HEK293T (cell line): Measurements from ENCODE around the gene AGPAT1.

ENCODE experiments used
- CTCF ChIA-PET: fragments of 350-600 bp; formaldehyde crosslinking; extraction: SDS; loops from one replicate; lab custom pipeline; 2021; ENCODE audit warnings: antibody characterized with exemption, inconsistent platforms; lab: Yijun Ruan, JAX
- POLR2A ChIA-PET: fragments of 350-600 bp; formaldehyde crosslinking; extraction: SDS; loops from one replicate; lab custom pipeline; 2020; ENCODE audit warnings: antibody characterized with exemption, inconsistent platforms; lab: Yijun Ruan, JAX
- DNase-seq: peaks from one replicate; pipeline ENCODE4 v3.0.0; 2012; ENCODE audit warnings: mixed read lengths; ENCODE audit errors: extremely low spot score
- ARNT ChIP-seq: fragments of 450-650 bp; IDR thresholded peaks from 2 replicates; pipeline ENCODE4 v1.6.1; 2017; ENCODE audit warnings: mild to moderate bottlenecking
- BHLHE40 ChIP-seq: fragments of 450-650 bp; IDR thresholded peaks from 2 replicates; pipeline ENCODE4 v1.6.1; 2016; ENCODE audit warnings: mild to moderate bottlenecking, moderate library complexity, borderline replicate concordance
- CTBP1 ChIP-seq: fragments of 450-650 bp; IDR thresholded peaks from 2 replicates; pipeline ENCODE4 v1.6.1; 2016; ENCODE audit warnings: borderline replicate concordance
- ELF4 ChIP-seq: fragments of 450-650 bp; IDR thresholded peaks from 2 replicates; pipeline ENCODE4 v1.6.1; 2017; ENCODE audit warnings: antibody characterized with exemption
- FOXA1 ChIP-seq: fragments of 450-650 bp; IDR thresholded peaks from 2 replicates; pipeline ENCODE4 v1.6.1; 2016; ENCODE audit warnings: mild to moderate bottlenecking
- FOXK2 ChIP-seq: fragments of 450-650 bp; IDR thresholded peaks from 2 replicates; pipeline ENCODE4 v1.6.1; 2016; ENCODE audit warnings: mild to moderate bottlenecking
- FOXM1 ChIP-seq: fragments of 450-650 bp; IDR thresholded peaks from 2 replicates; pipeline ENCODE4 v1.6.1; 2017; ENCODE audit warnings: mild to moderate bottlenecking, borderline replicate concordance
- HDGF ChIP-seq: fragments of 450-650 bp; IDR thresholded peaks from 2 replicates; pipeline ENCODE4 v1.6.1; 2017; ENCODE audit warnings: antibody characterized with exemption, borderline replicate concordance
- L3MBTL2 ChIP-seq: fragments of 450-650 bp; conservative IDR thresholded peaks from 2 replicates; pipeline ENCODE4 v1.6.1; 2016; ENCODE audit warnings: mild to moderate bottlenecking
- LEF1 ChIP-seq: fragments of 450-650 bp; IDR thresholded peaks from 2 replicates; pipeline ENCODE4 v1.6.1; 2017; ENCODE audit warnings: mild to moderate bottlenecking, borderline replicate concordance
- NFRKB ChIP-seq: fragments of 450-650 bp; IDR thresholded peaks from 2 replicates; pipeline ENCODE4 v1.6.1; 2016; ENCODE audit warnings: mild to moderate bottlenecking, moderate library complexity
- PKNOX1 ChIP-seq: fragments of 450-650 bp; IDR thresholded peaks from 2 replicates; pipeline ENCODE4 v1.6.1; 2016
- SP1 ChIP-seq: fragments of 450-650 bp; IDR thresholded peaks from 2 replicates; pipeline ENCODE4 v1.6.1; 2017
- SUZ12 ChIP-seq: fragments of 450-650 bp; IDR thresholded peaks from 2 replicates; pipeline ENCODE4 v1.6.1; 2016; ENCODE audit warnings: mild to moderate bottlenecking
- TARDBP ChIP-seq: fragments of 450-650 bp; IDR thresholded peaks from 2 replicates; pipeline ENCODE4 v1.6.1; 2016
- ZNF384 ChIP-seq: fragments of 450-650 bp; IDR thresholded peaks from 2 replicates; pipeline ENCODE4 v1.6.1; 2016

AGPAT1 gene

GRCh38 chr6:32149092-32149755 is 26.7 kb downstream of the AGPAT1 start:
- POLR2A ChIA-PET = no interaction called here
- TF ChIP-seq SUZ12 = no peak
- TF ChIP-seq ZNF384 = no peak
- TF ChIP-seq PKNOX1 = no peak
- no peak for TF ChIP-seq BHLHE40
- TF ChIP-seq FOXK2 = no peak
- no peak for TF ChIP-seq FOXA1
- TF ChIP-seq SP1 = no peak
- TF ChIP-seq LEF1 = no peak
- TF ChIP-seq NFRKB = no peak
- TF ChIP-seq CTBP1 = no peak
- TF ChIP-seq HDGF = no peak
- CTCF ChIA-PET = no interaction called here
- no peak for DNase-seq

- ChIA-PET CTCF (no interaction called here), POLR2A (interaction anchor here (1.2 kb wide), 1 partner anchor 18 kb away, joined by 5 read pairs; the partner anchor contains the start of gene FKBPL)
Observed at GRCh38 chr6:32148289-32149091, 27.4 kb downstream of the AGPAT1 start.

GRCh38 chr6:32147401-32148132 is 28.3 kb downstream of the AGPAT1 start:
- DNase-seq = no peak
- TF ChIP-seq SP1 (no peak), FOXK2 (no peak), L3MBTL2 (no peak), CTBP1 (no peak), BHLHE40 (no peak), ELF4 (no peak), SUZ12 (no peak), NFRKB (no peak), ZNF384 (no peak), PKNOX1 (no peak)
- CTCF ChIA-PET = no interaction called here
- POLR2A ChIA-PET = interaction anchor here (1.2 kb wide), 1 partner anchor 17 kb away, joined by 5 read pairs; the partner anchor contains the start of gene FKBPL

More at GRCh38 chr6:32148289-32149091, 27.4 kb downstream of the AGPAT1 start:
- TF ChIP-seq L3MBTL2 = no peak
- no peak for TF ChIP-seq ELF4
- TF ChIP-seq NFRKB = no peak
- no peak for TF ChIP-seq SUZ12
- no peak for TF ChIP-seq ARNT
- no peak for TF ChIP-seq BHLHE40
- no peak for TF ChIP-seq FOXA1
- no peak for TF ChIP-seq CTBP1
- TF ChIP-seq TARDBP = no peak
- TF ChIP-seq FOXM1 = no peak
- no peak for TF ChIP-seq PKNOX1
- TF ChIP-seq SP1 = no peak
- no peak for TF ChIP-seq HDGF
- TF ChIP-seq ZNF384 = no peak
- no peak for TF ChIP-seq LEF1
- DNase-seq = peak; percentile 48

- no peak for DNase-seq
- CTCF ChIA-PET = no interaction called here
Observed at GRCh38 chr6:32146687-32147086, 29.2 kb downstream of the AGPAT1 start.

More at GRCh38 chr6:32146687-32147086, 29.2 kb downstream of the AGPAT1 start:
- POLR2A ChIA-PET = interaction anchor here (1.2 to 1.6 kb wide), 2 partner anchors 17 to 49 kb away, joined by 4 to 11 read pairs; partner anchors contain the start of gene FKBPL
- TF ChIP-seq TARDBP (no peak), CTBP1 (no peak), BHLHE40 (no peak), ELF4 (no peak), HDGF (no peak), ARNT (no peak), SUZ12 (no peak), FOXK2 (no peak), LEF1 (no peak), L3MBTL2 (no peak), FOXM1 (no peak), PKNOX1 (no peak), ZNF384 (no peak)
